ENCODE measurements around the gene GRIN3B. TPM values are rescaled to one million over a fixed set of nuclear protein-coding genes. Genes with fewer than 3 reads are reported as not detected.
"Not testable (repeated sequence)": the region's sequence is repeated elsewhere in the genome, so short reads cannot be mapped to it uniquely, and the experiment has no call there.

Gene GRIN3B
- total RNA-seq, 1 donor from 2014 or later: not detected

DNA sequence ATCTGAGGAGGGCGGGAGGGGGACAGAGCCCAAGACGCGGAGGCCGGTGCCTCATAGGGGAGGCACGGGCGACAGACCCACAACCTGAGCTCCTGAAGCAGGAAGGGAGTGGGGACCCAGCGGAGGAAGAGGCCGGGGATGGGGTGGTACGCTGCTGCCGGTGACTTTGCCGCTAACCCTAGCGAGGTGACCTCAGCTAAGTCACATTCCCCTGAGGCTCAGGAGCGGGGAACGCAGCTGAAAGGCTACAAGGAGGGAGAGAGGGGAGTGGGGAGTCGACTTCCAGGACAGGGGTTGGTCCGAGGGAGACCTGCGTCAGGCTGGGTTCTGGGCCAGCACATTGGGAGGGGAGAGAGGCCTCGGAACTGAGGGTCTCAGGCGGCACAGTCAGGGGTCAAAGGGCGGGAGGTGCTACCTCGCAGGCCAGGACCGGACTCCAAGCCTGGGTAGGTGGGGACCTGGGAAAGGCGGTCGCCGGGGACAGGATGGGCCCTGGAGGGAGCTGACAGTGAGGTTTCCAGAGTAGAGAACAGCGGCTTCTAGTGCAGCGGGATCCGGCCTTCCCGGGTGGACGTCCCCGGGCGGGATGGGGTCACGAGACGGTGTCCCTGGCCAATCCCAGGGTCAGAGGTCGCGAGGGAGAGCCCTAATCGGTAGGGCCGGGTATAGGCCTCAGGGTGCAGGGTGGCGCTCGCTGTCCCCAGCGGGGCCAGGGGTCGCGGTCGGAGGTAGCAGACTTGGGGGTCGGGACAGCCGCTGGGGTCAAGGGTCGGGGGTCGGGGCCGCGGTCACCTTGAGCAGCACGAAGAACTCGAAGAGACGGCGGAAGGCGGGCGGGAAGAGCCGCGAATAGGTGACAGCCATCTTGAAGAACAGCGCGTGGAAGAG is 20.0 kb downstream of the GRIN3B start:
- no peak for TF ChIP-seq POLR2AphosphoS5 (IDR thresholded peaks at IDR 0.05; ENCODE audit: insufficient read depth in 1 of 2, low read depth in 1 of 2)
- TF ChIP-seq POLR2A (IDR thresholded peaks at IDR 0.05): no peak
- TF ChIP-seq, protein P1, sequence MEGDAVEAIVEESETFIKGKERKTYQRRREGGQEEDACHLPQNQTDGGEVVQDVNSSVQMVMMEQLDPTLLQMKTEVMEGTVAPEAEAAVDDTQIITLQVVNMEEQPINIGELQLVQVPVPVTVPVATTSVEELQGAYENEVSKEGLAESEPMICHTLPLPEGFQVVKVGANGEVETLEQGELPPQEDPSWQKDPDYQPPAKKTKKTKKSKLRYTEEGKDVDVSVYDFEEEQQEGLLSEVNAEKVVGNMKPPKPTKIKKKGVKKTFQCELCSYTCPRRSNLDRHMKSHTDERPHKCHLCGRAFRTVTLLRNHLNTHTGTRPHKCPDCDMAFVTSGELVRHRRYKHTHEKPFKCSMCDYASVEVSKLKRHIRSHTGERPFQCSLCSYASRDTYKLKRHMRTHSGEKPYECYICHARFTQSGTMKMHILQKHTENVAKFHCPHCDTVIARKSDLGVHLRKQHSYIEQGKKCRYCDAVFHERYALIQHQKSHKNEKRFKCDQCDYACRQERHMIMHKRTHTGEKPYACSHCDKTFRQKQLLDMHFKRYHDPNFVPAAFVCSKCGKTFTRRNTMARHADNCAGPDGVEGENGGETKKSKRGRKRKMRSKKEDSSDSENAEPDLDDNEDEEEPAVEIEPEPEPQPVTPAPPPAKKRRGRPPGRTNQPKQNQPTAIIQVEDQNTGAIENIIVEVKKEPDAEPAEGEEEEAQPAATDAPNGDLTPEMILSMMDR (IDR thresholded peaks at IDR 0.05): no peak
- H3K9me3 ChIP-seq: no peaks in the 10 kb centered on the region
- H3K36me3 ChIP-seq: no peaks in the 10 kb centered on the region
- intact Hi-C loops (cut with DNase I): loop anchor here (5.0 kb wide), 1 partner anchor 227 kb away; the partner anchor contains the start of gene MIDN
- peaks cover 62% of the 10 kb centered on the region for H3K4me1 ChIP-seq
- H3K4me3 ChIP-seq: peak overlapping the region; percentile 86 to 87
- H3K27me3 ChIP-seq: no peaks in the 10 kb centered on the region
- H3K27ac ChIP-seq: peak overlapping the region; percentile 97
- DNase-seq (ENCODE audit: extremely low spot score in 2 of 2): no peak

DNA sequence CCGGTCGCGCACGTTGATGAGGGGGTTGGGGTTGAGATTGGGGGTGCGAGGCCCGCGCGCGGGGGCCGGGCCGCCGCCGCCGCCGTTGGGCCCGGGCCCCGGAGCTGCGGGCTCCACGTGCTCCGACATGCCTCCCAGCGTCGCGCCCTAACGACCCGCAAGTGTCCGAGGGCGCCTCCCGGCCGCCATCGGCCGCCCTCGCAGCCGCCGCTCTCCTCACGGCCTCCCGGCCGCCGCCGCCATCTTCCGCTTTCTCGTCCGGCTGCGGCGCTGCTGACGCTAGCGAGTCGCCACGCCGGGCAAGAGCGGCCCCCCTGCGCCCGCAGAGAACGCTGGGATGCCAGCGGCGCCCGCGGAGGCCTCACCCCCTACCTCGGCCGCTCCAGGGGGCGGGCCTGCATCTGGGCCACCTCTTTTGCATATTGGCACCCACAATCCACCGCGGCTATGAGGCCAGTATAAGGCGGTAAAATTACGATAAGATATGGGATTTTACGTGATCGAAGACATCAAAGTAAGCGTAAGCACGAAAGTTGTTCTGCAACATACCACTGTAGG is 20.7 kb downstream of the GRIN3B start, which contains the start of gene TMEM259:
Gene TMEM259, minus strand, starts transcription at position 256 of the 558 bp plus-strand sequence. Its CDS starts 127 bp downstream, at position 129.
- TF ChIP-seq POLR2A (IDR thresholded peaks at IDR 0.05): peak in 1 of 2 donors; percentile 71
- no peak for TF ChIP-seq POLR2AphosphoS5 (IDR thresholded peaks at IDR 0.05; ENCODE audit: insufficient read depth in 1 of 2, low read depth in 1 of 2)
- TF ChIP-seq, protein P1 (IDR thresholded peaks at IDR 0.05): no peak
- Histone ChIP-seq H3K4me3 (peak within 1 kb of the TSS; percentile 86 to 87), H3K36me3 (no peaks in the 10 kb centered on the region), H3K4me1 (peaks cover 56% of the 10 kb centered on the region), H3K9me3 (no peaks in the 10 kb centered on the region), H3K27me3 (no peaks in the 10 kb centered on the region), H3K27ac (peak within 1 kb of the TSS; percentile 97)
- DNase-seq (ENCODE audit: extremely low spot score in 2 of 2): no peak
- intact Hi-C loops (cut with DNase I): loop anchor here (5.0 kb wide), 1 partner anchor 226 kb away; the partner anchor contains the start of gene MIDN

DNA sequence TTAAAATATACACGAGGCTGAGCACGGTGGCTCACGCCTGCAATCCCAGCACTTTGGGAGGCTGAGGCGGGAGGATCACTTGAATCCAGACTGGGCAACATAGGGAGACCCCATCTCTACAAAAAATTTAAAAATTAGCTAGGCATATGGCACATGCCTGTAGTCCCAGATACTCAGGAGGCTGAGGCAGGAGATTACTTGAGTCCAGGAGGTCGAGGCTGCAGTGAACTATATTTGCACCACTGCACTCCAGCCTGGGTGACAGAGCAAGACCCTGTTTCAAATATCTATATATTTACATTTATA is 23.6 kb downstream of the GRIN3B start:
- intact Hi-C loops (cut with DNase I): loop anchor here (5.0 kb wide), 1 partner anchor 223 kb away; the partner anchor contains the start of gene MIDN
- peaks cover 47% of the 10 kb centered on the region for H3K4me1 ChIP-seq
- not testable (repeated sequence) for H3K36me3 ChIP-seq; DNase-seq (ENCODE audit: extremely low spot score in 2 of 2); H3K9me3 ChIP-seq; H3K4me3 ChIP-seq; H3K27me3 ChIP-seq; H3K27ac ChIP-seq

DNA sequence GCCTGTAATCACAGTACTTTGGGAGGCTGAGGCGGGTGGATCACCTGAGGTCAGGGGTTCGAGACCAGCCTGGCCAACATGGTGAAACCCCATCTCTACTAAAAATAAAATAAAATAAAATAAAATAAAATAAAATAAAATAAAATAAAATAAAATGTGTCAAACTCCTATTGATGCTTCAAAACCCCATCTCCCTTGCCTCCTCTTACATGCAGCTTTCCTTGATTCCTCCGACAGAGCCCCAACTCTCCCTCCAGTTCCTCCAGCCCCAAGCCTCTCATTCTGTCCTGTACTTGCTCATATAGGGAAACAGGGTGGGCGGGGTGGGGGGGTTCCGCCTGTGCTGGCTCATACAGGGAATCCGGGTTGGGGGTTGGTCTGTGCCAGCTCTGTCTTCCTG is 24.9 kb downstream of the GRIN3B start:
- DNase-seq (ENCODE audit: extremely low spot score in 2 of 2); H3K4me3 ChIP-seq; H3K27me3 ChIP-seq; H3K27ac ChIP-seq; H3K9me3 ChIP-seq; H3K36me3 ChIP-seq: not testable (repeated sequence)
- intact Hi-C loops (cut with DNase I): loop anchor here (5.0 kb wide), 1 partner anchor 77 kb away; the partner anchor contains the start of gene GPX4
- H3K4me1 ChIP-seq: peaks cover 46% of the 10 kb centered on the region

DNA sequence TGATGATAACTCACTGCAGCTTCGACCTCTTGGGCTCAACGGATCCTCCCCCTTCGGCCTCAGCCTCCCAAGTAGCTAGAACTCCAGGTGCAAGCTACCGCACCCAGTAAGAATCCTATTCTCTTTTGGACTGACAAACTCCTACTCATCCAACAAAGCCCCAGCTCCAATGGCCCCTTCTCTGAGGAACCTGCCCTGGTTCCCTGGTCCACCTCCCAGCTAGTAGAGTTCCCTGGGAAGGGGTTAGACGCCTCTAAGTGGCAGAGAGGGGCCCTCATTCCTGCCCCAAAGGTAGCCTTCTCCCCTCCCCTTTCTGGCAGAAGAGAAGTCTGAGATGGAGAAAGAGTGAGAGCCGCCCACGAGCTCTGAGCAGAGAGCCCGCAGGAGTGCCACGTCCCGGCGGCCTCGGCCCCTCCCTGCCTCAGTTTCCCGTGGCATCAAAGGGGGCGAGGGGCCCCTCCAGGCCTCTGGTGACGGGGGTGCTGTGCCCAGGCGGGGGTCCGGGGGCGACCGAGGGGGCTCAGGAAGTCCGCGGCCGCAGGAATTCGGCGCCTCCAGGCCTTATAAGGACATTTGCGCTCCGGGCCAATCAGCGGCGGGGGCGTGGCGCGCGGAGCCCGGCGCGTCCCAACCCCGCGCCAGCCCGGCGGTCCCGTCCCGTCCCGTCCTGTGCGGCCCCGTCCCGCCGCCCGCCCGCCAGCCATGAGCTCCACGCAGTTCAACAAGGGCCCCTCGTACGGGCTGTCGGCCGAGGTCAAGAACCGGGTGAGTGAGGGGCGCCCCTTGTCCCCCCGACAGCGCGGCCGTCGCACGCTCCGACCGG is 26.0 kb downstream of the GRIN3B start, which contains the start of gene CNN2:
Gene CNN2, plus strand, starts transcription at position 649 of the 823 bp plus-strand sequence. Its CDS starts 54 bp downstream, at position 703.
- DNase-seq (ENCODE audit: extremely low spot score in 2 of 2): no peak
- H3K4me1 ChIP-seq: peaks cover 52% of the 10 kb centered on the region
- H3K9me3 ChIP-seq: no peaks in the 10 kb centered on the region
- intact Hi-C loops (cut with DNase I): loop anchor here (5.0 kb wide), 1 partner anchor 76 kb away; the partner anchor contains the start of gene GPX4
- H3K4me3 ChIP-seq: peak within 1 kb of the TSS; percentile 68 to 89
- TF ChIP-seq POLR2A (IDR thresholded peaks at IDR 0.05) (peak in 1 of 2 donors; percentile 93), POLR2AphosphoS5 (IDR thresholded peaks at IDR 0.05; ENCODE audit: insufficient read depth in 1 of 2, low read depth in 1 of 2) (peak in 1 of 2 donors; percentile 92)
- TF ChIP-seq, protein P1 (IDR thresholded peaks at IDR 0.05): no peak
- H3K36me3 ChIP-seq: no peaks in the 10 kb centered on the region
- peak within 1 kb of the TSS; percentile 94 for H3K27ac ChIP-seq
- no peaks in the 10 kb centered on the region for H3K27me3 ChIP-seq

All from vagina (tissue), 2 donors.